HG02763 (cell line): ENCODE results near the gene MPZL1.

Experiments
- ATAC-seq: cut with Tn5 transposase; IDR thresholded peaks from one replicate; pipeline ENCODE4 v1.9.1; 2021; ENCODE audit warnings: mild to moderate bottlenecking, moderate library complexity; ENCODE audit not compliant: unreplicated experiment

MPZL1 gene

DNA sequence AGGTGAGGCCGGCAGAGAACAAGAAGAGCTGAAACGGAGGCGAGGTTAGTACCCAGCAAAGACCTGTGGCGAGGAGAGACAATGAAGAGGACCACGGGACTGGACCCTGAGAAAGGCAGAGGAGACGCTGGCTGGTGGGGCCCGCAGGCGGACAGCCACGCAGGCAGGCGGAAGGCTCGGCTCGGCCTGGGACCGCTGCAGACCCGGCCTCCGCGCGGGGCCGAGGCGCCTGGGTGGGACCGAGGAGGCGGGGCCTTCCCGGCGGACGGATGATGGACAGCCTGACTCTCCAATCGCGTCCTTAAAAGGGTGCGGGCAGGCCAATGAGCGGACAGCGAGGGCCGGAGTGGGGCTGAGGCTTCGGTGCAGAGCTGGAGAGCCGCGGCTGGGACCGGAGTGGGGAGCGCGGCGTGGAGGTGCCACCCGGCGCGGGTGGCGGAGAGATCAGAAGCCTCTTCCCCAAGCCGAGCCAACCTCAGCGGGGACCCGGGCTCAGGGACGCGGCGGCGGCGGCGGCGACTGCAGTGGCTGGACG, at the start of gene MPZL1:
Gene MPZL1 (plus strand): TSS at position 366 of the 535 bp plus-strand sequence. CDS start 170 bp downstream, outside the sequence.
- peak; percentile 85 for ATAC-seq

DNA sequence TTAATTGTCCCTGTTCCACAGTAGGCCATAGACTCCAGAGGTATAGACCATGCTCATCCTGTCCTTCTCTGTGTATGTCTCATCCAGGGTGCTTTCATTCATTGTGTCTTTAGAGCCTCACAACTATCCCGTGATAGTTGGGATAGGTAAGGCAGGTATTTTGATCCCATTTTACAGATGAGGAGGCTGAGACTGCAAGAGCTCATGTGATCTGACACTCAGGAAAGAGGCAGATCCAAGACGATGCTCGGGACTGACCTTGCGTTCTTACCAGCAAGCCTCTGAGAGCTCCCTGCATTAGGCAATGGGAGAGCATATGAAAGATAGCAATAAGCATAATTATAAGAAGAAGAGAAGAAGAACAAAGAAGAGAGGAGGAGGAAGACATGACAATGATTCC, 49.0 kb upstream of the MPZL1 start:
- ATAC-seq: no peak

DNA sequence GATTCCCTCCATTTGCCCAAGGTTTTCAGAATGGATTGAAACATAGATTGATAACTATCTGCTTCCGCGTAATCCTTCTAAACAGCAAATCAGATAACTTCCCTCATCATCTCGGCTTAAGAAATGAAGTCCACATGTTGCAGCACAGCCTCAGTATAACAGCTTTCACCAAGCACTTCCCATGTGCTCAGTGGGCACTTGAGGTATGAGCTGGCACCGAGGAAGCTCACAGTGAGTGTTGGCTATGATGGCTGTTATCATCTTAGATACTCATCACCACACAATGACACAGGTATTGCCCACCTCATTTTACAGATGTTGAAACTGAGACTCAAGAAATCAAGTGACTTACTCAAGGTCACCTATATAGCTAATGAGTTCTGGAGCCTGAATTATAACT, 48.5 kb upstream of the MPZL1 start:
- no peak for ATAC-seq

DNA sequence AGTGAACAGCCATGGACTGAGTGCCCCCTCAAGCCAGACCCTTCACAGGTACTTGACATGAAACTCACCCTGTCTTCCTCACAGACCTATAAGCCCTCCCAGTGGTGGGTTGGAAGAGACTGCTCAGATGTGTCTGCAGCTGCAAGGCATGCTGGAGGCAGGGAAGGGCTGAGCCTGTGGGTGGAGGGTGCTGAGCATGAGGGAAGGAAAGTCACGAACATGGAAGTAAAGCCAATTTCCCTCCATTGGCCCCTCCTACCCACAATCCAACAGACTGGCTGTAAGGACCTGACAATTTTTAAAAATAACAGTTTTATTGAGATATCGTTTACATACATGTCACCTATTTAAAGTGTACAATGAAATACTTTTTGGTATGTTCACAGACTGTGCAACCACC, 47.6 kb upstream of the MPZL1 start:
- no peak for ATAC-seq

DNA sequence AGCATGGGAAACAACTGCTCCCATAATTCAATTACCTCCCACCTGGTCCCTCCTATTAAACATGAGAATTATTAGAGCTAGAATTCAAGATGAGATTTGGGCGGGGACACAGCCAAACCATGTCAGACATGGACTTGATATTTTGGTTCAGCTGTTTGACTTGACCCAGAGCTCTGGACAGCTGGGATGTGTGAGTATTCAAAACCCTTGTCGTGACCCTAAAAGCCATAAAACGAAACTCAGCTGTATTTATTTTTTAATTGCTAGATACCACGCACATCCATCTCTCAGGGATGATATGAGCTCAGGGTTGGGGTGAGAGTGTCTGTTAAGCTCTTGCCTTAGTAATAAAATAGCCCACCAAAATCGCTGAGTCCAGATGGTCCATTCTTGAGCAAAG, 46.3 kb upstream of the MPZL1 start:
- no peak for ATAC-seq

DNA sequence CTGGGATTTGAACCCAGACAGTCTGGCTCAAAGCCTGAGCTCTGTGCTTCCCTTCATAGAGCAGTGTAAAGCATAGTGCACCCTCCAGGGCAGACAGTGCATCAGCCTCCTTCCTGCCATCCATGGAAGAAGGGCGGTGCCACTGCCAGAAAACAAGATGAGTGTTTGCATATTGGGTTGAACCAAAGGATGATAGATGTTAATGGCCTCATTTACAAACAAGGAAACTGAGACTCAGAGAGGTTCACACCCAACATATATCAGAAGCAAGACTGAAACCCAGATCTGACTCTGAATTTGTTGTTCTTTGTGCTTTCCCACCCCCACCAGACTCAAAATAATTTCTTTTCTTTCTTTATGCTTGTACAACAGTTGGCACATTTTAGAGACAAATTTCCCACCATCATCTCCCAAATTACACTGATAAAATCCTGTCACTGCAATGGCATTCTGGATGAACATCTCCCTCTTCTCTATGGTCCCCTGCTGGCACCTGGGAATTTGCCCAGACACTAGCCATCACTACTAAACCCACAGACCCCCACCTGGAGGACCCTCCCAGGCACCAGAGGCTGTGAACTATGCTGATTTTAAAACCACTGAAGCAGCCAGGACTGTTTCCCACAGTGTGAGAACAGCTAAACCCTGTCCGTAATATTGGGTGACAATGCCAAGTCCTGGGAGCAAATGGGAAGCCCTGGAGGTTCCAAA, 45.4 kb upstream of the MPZL1 start:
- ATAC-seq: no peak

DNA sequence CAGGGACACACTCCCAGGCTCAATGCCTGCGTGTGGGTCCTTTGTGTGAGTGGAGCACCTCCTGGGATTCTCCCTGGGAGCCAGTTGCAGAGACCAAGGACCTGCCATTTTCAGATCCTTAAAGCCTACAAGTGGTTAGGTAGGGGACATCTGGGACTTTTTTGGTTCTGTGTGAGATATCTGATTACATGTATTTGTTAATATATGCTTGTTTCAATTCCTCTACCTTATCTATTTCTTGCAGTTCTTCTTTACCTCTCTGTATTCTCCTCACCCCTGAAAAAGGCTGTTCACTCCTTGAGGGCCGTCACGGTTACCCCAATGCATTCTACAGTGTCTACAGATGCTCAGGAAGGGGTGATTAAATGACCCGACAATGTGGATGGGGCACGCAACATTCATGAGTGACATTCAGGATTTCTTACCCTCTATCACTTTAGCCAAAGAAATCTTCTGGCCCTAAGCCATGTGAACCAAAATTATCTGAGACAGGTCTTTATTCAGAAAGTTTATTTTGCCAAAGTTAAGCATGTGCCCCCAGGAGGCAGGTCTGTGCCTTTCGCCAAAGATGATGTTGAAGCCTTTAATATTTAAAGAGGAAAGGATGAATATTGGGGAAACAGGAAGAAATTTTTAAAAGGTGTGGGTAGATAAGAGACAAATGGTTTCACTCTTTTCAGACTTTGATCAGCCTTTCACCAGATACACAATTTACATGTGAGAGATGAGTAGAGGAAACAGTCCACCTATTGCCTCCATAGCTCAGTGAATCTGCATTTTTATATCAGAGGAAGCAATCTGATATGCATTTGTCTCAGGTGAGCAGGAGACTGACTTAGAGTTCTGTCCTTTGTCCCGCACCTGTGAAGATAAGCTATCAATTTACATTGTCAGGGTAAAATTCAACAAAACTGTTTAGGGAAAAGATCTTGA, 44.6 kb upstream of the MPZL1 start:
- ATAC-seq: no peak

DNA sequence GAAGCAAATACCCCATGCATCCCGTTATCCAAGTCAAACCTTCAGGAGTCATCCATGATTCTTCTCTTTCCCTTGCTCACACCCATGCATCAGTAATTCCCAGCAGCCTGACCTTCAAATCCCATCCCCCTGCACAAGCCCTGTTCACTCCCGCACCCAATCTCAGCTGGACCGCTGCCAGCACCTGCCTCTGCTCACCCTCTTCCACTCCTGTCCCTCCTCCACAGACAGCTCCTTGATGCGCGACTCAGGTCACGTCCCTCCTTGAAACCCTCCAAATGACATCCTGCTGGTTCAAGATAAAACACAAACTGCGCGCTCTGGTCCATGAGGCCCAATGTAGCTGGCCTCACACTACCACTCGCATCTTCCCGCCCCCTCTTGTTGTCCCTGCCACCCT, 43.4 kb upstream of the MPZL1 start:
- ATAC-seq: no peak

DNA sequence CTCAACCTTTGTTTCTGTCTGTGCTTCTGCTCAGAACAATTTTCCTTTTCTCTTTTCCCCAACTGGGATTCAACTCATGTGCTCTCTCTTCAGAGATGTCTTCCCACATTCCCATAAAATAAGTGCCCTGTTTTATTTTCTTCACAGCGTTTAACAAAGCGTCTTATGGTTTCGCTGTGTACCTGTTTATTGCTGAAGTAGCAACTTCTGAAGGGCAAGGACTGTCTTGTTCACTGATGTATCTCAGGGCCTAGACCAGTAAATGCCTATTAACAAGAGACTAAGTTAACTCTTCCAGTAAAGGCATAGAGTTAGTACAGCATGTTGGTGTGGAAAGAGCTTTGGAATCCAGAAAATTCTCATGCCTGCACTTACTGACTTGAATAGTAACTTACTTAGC, 42.9 kb upstream of the MPZL1 start:
- ATAC-seq: no peak

DNA sequence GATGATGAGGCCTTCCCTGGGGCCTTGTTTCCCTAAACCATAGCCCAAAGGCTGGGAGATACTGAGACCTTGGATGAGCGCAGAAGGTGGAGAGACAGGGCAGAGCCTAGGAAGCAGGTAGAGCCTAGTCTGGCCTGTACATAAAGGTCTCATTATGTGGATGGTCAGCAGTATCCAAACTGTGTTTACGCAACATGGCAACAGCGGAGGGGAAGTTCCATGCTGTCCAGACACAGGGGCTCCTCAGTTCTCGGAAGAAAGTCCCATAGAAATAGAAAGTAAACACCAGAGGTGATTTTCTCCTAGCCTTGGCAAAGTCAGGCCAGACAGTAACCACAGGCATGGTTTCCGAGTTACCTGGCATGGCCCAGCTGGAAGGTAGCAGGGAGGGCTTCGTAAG, 42.1 kb upstream of the MPZL1 start:
- no peak for ATAC-seq

DNA sequence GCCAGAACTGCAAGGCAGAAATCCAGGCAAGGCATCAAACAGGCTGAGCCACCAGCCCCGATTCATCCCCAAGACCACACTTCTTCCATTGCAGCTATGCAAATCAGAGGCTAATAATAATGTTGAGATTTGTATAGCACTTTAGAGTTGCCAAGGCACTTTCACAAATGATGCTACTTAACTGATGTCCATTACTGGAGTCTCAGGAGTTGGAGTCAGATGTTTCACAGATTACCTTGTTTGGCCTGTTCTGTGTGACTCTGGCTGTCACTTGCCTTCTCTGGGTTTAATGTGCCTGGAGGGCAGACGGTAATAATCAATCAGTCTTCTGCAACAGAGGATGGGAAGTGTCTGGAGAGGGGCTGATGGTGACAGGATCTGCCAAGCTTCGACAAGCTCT, 40.8 kb upstream of the MPZL1 start:
- no peak for ATAC-seq

DNA sequence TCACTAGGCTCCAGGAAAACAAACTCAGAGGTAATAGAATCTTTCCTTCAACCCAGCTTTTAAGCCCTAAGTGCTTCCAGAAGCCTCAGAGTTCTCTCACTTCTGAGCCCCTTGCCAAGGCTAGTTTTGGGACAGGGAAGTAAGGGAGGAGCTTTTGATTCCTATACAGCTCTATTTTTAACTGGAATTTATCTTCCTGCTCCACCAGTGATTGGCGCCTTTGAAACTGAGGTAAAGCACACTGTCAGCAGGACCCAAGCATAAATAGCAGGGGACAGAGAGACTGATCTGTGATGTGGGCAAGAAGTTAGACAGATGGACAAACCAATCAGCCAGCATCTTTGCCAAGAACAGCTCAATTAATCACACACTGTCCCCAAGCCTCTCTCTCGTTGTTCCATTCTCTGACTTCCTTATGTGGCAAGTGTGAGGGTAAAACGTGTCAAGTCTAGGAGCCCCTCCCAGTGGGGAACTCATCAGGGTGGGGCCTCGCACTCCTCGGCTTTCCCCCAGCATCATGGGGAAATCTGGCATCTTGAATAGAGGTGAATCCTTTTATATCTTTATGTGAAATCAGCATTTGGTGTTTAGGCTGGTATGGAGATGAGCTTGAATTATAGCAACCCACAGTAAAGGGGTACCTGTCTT, 40.2 kb upstream of the MPZL1 start:
- no peak for ATAC-seq

DNA sequence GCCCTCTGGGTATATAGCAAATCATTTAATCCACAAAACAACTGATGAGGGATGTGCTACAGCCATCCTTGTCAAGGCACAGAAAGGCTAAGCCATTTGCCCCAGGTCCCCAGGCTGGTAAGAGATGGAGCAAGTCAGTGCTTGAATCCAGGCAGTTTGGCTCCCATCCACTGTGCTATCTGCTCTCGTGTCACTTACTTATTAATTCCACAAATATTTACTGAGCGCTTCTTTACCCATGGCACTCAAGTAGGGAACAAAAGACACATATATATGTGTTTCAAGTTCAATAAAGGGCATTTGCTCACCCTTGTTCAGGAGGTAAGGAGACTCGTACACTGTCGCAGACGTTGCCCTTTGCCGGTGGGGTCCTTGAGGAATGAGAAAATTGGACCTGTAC, 38.6 kb upstream of the MPZL1 start:
- no peak for ATAC-seq

DNA sequence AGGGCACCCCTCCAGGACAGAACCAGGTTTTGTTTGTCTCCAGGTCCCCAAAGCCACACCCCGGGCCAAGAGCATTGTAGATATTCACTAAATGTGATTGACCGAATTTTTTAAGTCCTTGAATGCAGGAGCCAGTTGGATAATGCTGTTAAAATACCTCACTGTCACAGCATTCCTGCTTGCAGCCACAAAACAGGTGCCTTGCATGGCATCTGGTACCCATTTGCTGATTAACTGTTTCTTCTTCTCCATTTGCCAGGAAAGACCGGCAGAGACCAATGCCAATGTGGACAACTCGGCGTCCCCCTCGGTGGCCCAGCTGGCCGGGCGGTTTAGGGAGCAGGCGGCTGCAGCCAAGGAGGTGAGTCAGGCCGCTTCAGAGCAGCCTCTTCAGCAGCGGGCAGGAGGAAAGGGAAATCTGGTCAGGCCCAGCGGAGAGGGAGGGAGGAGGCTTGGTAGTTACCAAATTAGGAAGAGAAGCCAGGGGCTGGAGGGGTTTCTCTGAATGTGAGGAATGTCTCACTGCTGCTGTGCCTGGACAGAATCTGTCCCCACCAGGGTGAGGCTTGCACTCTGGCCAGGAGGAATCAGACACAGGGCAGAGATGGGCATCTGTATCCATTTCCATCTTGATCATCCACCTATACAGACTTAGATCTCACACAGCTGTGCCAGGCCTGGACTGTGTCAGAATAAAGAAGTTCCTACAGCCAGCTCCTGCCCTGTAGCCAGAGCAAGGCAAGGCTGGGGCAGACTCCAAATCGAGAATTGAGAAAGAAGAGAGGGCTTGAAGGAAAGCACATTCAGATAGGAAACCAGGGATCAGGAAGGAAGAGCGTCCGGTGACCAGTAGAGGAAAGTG, 37.9 kb upstream of the MPZL1 start:
- ATAC-seq: no peak

DNA sequence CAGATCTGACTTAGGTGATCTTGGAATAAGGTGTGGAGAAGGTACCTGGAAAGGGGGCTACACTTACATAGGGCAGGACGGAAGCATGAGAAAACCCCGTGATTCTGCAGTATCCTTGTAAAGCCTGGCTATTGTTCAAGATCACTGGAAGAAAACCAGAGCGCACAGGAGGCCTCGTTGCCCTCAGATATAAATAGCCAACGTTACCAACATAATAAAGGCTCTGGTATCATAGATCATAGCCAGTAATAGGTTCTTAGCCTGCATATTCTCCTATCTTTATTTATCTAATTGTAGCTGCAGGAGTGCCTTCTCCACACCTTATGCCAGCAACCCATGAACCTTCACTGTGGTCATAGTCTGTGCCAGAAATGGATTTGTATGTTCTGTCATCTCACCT, 35.9 kb upstream of the MPZL1 start:
- ATAC-seq: no peak

DNA sequence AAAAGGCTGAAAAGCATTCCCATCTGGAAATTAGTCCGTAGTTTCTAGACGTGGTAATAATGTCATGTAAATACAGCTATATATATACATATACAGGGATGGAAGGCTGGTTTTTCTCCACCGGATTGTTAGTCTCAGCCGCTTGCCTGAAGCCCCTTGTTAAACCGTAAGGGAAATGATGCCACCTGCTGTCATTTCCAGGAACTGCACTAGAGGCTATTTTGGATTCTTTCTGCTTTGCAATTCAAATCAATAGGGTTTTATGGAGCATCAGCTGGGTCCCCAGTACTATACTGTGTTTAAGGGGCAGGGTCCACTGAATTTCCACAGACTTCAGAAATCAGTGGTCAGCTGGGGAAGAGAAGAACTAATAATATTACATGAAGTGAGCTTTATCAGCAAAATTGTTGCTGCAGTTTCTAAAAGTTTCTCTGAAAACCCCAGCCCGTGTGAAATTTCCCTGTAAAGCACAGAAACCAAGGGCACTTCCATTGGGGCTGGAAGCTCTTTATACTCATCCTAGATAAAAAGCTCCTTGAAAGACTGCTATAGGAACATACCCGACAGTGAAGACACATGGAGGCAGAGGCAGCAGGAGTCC, 33.8 kb upstream of the MPZL1 start:
- ATAC-seq: peak; percentile 65

DNA sequence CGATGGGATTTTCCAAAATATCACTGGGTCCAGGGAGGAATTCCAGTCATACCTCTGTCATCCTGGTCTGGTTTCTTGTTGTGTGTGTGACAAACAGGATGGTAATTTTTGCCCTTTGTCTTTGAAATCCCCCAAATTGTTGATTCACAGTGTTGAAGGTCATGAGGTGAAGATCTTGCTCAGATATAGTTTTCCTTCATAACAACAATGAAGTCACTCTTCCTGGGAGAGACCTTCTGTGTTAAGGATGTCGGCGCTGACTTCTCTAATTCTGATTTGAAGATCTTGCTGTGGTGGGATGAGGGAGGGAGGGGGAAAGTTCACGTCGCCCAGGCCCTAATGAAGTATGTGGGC, 32.2 kb upstream of the MPZL1 start:
- ATAC-seq: no peak

DNA sequence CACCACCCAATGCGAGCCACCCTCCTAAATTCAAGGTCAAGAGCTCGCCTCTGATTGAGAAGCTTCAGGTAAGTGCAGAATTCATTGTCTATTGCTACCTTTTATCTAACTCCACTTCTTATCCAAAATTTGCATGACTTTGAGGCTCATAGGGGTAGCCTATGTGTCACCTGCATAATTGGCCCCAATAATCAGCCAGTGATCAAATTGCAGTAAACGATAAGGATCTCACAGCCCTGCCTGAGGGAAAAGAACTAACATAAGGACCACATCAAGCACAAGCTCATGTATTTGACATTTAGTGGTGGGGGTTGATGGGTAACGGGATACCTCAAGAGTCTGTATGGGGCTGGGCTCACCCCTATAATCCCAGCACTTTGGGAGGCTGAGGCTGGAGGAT, 31.7 kb upstream of the MPZL1 start:
- ATAC-seq: no peak

DNA sequence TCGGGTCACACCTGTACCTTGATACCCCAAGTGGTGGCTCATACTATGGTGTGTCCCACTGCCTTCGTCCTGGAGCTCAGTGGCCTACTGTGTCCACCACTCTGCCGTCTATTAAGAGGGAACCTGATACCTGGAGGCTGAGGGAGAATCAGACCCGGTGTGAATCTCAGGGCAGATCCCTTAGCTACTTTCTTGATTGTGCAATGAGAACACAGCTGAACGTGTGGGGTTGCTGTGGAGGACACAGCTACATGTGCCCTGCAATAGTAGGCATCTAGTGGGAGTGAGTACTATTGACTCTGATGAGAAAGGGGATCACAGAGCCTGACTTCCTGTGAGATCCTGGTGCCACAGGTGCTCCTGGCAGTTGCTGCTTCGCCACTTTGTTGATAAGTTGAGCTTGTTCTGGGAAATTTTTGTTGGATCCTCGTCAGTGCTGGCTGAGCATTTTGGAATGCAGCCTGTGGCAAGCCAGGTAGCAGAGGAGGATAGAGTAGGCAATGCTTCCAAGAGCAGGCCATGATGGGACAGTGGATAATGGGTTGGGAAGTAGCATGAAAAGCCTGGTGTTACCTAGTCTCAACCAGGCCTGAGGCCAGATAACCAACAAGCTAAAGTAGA, 28.2 kb upstream of the MPZL1 start:
- ATAC-seq: no peak

DNA sequence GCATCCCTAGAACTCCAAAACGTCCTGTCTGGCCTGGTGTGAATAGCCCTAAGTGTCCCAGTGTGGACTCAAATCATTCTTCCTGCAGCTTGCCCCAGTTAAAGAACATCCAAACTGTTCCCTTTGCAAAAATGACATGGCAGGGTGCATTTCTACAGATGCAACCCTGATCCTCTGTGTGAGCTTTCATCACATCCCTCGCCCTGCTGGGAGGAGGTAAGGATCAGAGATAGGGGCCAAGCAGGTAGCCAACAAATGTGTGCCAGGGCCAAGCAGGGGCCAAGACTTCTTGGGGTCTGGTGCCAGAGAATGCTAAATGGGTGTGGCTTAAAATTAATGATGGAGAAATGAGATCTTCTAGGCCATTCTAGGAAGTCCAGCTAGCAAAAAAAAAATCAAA, 27.1 kb upstream of the MPZL1 start:
- ATAC-seq: no peak
